Measurements from ENCODE around the gene INPP5B. TPM values are rescaled to one million over a fixed set of nuclear protein-coding genes. Genes with fewer than 3 reads are reported as not detected.

INPP5B gene
- total RNA-seq, 2 experiments from 2014 or later = 27.7 to 29.1 TPM

- Mint-ChIP-seq H3K4me1 (ENCODE audit: low read depth) (peaks cover 2% of the 10 kb centered on the region), H3K4me3 (no peak overlapping the region), H3K36me3 (ENCODE audit: low read depth) (peaks cover 4% of the 10 kb centered on the region), H3K27ac (no peak overlapping the region), H3K27me3 (no peaks in the 10 kb centered on the region), H3K9me3 (no peaks in the 10 kb centered on the region)
- ChIA-PET CTCF (interaction anchor here (2.5 kb wide), 1 partner anchor 34 kb away, joined by 6 read pairs; the partner anchor contains the start of gene MTF1), POLR2A (no interaction called here)
- TF ChIP-seq, protein P1, sequence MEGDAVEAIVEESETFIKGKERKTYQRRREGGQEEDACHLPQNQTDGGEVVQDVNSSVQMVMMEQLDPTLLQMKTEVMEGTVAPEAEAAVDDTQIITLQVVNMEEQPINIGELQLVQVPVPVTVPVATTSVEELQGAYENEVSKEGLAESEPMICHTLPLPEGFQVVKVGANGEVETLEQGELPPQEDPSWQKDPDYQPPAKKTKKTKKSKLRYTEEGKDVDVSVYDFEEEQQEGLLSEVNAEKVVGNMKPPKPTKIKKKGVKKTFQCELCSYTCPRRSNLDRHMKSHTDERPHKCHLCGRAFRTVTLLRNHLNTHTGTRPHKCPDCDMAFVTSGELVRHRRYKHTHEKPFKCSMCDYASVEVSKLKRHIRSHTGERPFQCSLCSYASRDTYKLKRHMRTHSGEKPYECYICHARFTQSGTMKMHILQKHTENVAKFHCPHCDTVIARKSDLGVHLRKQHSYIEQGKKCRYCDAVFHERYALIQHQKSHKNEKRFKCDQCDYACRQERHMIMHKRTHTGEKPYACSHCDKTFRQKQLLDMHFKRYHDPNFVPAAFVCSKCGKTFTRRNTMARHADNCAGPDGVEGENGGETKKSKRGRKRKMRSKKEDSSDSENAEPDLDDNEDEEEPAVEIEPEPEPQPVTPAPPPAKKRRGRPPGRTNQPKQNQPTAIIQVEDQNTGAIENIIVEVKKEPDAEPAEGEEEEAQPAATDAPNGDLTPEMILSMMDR (IDR thresholded peaks at IDR 0.05) = no peak
- ATAC-seq (no peak), DNase-seq (no peak)
- intact Hi-C loops (cut with micrococcal nuclease) = no loop called here
Observed at GRCh38 chr1:37893673-37894072, 53.2 kb downstream of the INPP5B start.

- Mint-ChIP-seq H3K4me1 (ENCODE audit: low read depth) (peaks cover 2% of the 10 kb centered on the region), H3K9me3 (no peaks in the 10 kb centered on the region), H3K27me3 (no peaks in the 10 kb centered on the region), H3K36me3 (ENCODE audit: low read depth) (peaks cover 7% of the 10 kb centered on the region), H3K27ac (no peak overlapping the region), H3K4me3 (no peak overlapping the region)
- ATAC-seq (no peak), DNase-seq (no peak)
- POLR2A ChIA-PET = interaction anchor here (1.2 kb wide), 1 partner anchor 10 kb away, joined by 3 read pairs; no protein-coding TSS in a partner anchor
- intact Hi-C loops (cut with micrococcal nuclease) = no loop called here
- TF ChIP-seq, protein P1 (IDR thresholded peaks at IDR 0.05) = no peak
- CTCF ChIA-PET = interaction anchor here (0.9 to 2.5 kb wide), 4 partner anchors 32 to 97 kb away, joined by 3 to 6 read pairs (median 4); partner anchors contain the start of genes MTF1 and SF3A3
Observed at GRCh38 chr1:37892151-37893047, 54.5 kb downstream of the INPP5B start.

DNA sequence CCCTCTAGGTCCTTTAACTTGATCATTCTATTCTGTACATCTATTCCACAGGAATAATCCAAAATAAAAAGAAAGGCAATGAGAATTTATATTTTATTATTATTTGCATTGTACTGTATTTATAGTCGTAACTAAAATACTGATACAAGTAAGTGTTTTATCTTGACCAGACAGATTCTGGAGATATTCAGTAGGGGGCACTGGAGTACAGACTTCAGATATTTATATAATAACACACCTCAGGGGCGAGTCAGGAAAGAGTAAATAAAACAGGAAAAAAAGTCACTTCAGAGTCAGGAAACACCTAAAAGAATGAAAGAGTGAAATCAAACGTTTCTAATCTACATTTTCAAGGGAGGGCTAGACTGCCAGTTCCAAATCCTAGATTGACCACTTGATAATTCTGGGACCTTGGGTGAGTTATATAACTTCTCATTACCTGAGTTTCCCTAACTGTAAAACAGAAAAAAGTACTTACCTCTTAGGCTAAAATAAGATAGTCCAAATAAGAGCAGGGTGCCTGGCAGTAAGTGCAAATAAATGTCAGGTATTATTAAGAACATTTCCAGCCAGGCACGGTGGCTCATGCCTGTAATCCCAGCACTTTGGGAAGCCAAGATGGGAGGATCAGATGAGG, 56.4 kb downstream of the INPP5B start:
- H3K9me3 Mint-ChIP-seq = no peaks in the 10 kb centered on the region
- ATAC-seq = peak; percentile 62
- peaks cover 20% of the 10 kb centered on the region for H3K36me3 Mint-ChIP-seq (ENCODE audit: low read depth)
- intact Hi-C loops (cut with micrococcal nuclease) = no loop called here
- CTCF ChIA-PET = interaction anchor here (0.7 to 1.9 kb wide), 6 partner anchors 12 to 129 kb away, joined by 3 to 7 read pairs (median 4); no protein-coding TSS in a partner anchor
- no peaks in the 10 kb centered on the region for H3K27me3 Mint-ChIP-seq
- H3K4me1 Mint-ChIP-seq (ENCODE audit: low read depth) = peaks cover 2% of the 10 kb centered on the region
- no peak overlapping the region for H3K27ac Mint-ChIP-seq
- POLR2A ChIA-PET = no interaction called here
- DNase-seq = peak; percentile 10
- H3K4me3 Mint-ChIP-seq = no peak overlapping the region
- TF ChIP-seq, protein P1 (IDR thresholded peaks at IDR 0.05) = peak; percentile 81

- peaks cover 25% of the 10 kb centered on the region for H3K36me3 Mint-ChIP-seq (ENCODE audit: low read depth)
- DNase-seq (no peak), ATAC-seq (no peak)
- H3K27ac Mint-ChIP-seq = no peak overlapping the region
- intact Hi-C loops (cut with micrococcal nuclease) = no loop called here
- no peaks in the 10 kb centered on the region for H3K9me3 Mint-ChIP-seq
- H3K4me1 Mint-ChIP-seq (ENCODE audit: low read depth) = peaks cover 2% of the 10 kb centered on the region
- TF ChIP-seq, protein P1 (IDR thresholded peaks at IDR 0.05) = no peak
- POLR2A ChIA-PET = interaction anchor here (1.2 kb wide), 1 partner anchor 10 kb away, joined by 3 read pairs; no protein-coding TSS in a partner anchor
- no peaks in the 10 kb centered on the region for H3K27me3 Mint-ChIP-seq
- CTCF ChIA-PET = interaction anchor here (0.7 to 2.2 kb wide), 4 partner anchors 17 to 101 kb away, joined by 3 to 9 read pairs (median 5); partner anchors contain the start of gene MTF1
- H3K4me3 Mint-ChIP-seq = no peak overlapping the region
Observed at GRCh38 chr1:37888022-37888700, 58.7 kb downstream of the INPP5B start.
